OCI-LY1 (cell line): ENCODE measurements around the gene KDM3B.

Source experiments
- EZH2 ChIP-seq: fragments of 200-600 bp; sonication (generic), shearing (Covaris generic); IDR thresholded peaks from 2 replicates; pipeline ENCODE4 v1.8.0; 2017; ENCODE audit warnings: borderline replicate concordance, mixed run types, mild to moderate bottlenecking, antibody characterized with exemption, low read length, moderate library complexity, mixed read lengths
- TF ChIP-seq, protein P1 (sequence below): fragments of 200-600 bp; sonication (generic), shearing (Covaris generic); IDR thresholded peaks from 2 replicates; pipeline ENCODE4 v1.5.1; 2017; ENCODE audit warnings: mild to moderate bottlenecking, antibody characterized with exemption, low read length, moderate library complexity, mixed read lengths

DNA sequence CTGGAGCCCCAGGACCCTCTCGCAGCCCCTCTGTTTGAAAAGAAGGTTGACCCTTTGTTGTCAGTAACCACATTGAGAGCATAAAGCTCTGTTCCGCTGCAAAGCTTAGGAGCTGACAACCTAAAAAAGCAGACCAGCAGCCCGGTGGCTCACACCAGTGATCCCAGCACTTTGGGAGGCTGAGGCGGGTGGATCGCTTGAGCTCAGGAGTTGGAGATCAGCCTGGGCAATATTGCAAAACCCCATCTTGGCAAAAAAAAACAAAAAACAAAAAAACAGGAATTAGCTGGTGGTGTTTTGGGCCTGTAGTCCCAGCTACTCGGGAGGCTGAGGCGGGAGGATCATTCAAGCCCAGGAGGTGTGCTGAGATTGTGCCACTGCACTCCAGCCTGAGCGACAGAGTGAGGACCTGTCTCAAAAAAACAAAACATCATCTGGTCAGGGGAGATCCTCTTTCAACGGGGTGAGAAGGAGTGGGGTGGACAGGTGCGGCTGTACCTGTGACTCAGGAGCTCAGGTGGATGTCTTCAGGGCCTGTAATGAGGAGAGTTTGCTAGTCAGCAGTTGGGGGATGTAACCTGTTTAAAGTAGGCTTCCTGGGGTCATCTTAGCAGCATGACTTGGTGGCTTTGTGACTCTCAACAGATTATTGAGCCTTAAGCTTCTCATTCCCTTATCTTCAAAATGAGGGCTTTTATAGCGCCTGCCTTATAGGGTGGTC, 85.7 kb downstream of the KDM3B start:
- TF ChIP-seq, protein P1, sequence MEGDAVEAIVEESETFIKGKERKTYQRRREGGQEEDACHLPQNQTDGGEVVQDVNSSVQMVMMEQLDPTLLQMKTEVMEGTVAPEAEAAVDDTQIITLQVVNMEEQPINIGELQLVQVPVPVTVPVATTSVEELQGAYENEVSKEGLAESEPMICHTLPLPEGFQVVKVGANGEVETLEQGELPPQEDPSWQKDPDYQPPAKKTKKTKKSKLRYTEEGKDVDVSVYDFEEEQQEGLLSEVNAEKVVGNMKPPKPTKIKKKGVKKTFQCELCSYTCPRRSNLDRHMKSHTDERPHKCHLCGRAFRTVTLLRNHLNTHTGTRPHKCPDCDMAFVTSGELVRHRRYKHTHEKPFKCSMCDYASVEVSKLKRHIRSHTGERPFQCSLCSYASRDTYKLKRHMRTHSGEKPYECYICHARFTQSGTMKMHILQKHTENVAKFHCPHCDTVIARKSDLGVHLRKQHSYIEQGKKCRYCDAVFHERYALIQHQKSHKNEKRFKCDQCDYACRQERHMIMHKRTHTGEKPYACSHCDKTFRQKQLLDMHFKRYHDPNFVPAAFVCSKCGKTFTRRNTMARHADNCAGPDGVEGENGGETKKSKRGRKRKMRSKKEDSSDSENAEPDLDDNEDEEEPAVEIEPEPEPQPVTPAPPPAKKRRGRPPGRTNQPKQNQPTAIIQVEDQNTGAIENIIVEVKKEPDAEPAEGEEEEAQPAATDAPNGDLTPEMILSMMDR = no peak
- no peak for TF ChIP-seq EZH2
